Fibroblast of lung (primary cell): ENCODE measurements around the gene PPP1R13B. TPM values are rescaled to one million over a fixed set of nuclear protein-coding genes. Genes with fewer than 3 reads are reported as not detected.
A peak's percentile ranks its signal among the peaks of the same experiment; 100 is the strongest.

ENCODE experiments used
- DNase-seq, 2 donors: peaks; one replicate each; pipeline versions ENCODE4 v3.0.0 to v3.0.0-alpha.2; 2010; ENCODE audit warnings: low read depth in 2 of 2
- H2AFZ ChIP-seq: 2 replicates; pipeline ENCODE4 v1.5.1; 2012; ENCODE audit warnings: low read length, control low read depth, inconsistent platforms
- H3K27ac ChIP-seq: 2 replicates; pipeline ENCODE4 v1.5.1; 2011; ENCODE audit warnings: low read length, control low read depth; ENCODE audit not compliant: insufficient read depth
- H3K27me3 ChIP-seq: 2 replicates; pipeline ENCODE4 v1.5.1; 2011; ENCODE audit warnings: mild to moderate bottlenecking, low read length; ENCODE audit not compliant: control insufficient read depth, insufficient read depth
- H3K36me3 ChIP-seq: 2 replicates; pipeline ENCODE4 v1.5.1; 2011; ENCODE audit warnings: low read length; ENCODE audit not compliant: control insufficient read depth, insufficient read depth
- H3K4me1 ChIP-seq: 2 replicates; pipeline ENCODE4 v1.5.1; 2011; ENCODE audit warnings: low read length; ENCODE audit not compliant: control insufficient read depth, insufficient read depth; ENCODE audit errors: extremely low read depth
- H3K4me2 ChIP-seq: 2 replicates; pipeline ENCODE4 v1.5.1; 2011; ENCODE audit warnings: low read length, control low read depth; ENCODE audit not compliant: insufficient read depth; ENCODE audit errors: extremely low read depth
- H3K4me3 ChIP-seq, 4 experiments: fragments of 200-600 bp in 1 of 4; sonication (generic) in 1 of 4; replicated peaks in 1 of 4; 2 replicates each; pipeline ENCODE4 v1.5.1; 2011 to 2016; ENCODE audit warnings: low read length in 4 of 4, low read depth in 3 of 4, mild to moderate bottlenecking in 3 of 4, control low read depth in 2 of 4, inconsistent platforms in 1 of 4, mixed read lengths in 1 of 4; ENCODE audit not compliant: insufficient read depth in 1 of 4; ENCODE audit errors: control extremely low read depth in 1 of 4
- H3K79me2 ChIP-seq: 2 replicates; pipeline ENCODE4 v1.5.1; 2012; ENCODE audit warnings: mild to moderate bottlenecking, low read length, inconsistent platforms; ENCODE audit not compliant: control insufficient read depth, insufficient read depth
- H3K9ac ChIP-seq: 2 replicates; pipeline ENCODE4 v1.5.1; 2011; ENCODE audit warnings: mild to moderate bottlenecking, low read length, control low read depth; ENCODE audit not compliant: insufficient read depth
- H3K9me3 ChIP-seq: 2 replicates; pipeline ENCODE4 v1.5.1; 2012; ENCODE audit warnings: low read depth, low read length; ENCODE audit not compliant: control insufficient read depth, insufficient read depth
- H4K20me1 ChIP-seq: 2 replicates; pipeline ENCODE4 v1.5.1; 2011; ENCODE audit warnings: low read length; ENCODE audit not compliant: control insufficient read depth, insufficient read depth; ENCODE audit errors: extremely low read depth
- EZH2 ChIP-seq: IDR thresholded peaks from 2 replicates; pipeline ENCODE4 v1.5.1; 2012; ENCODE audit warnings: low read length, control low read depth, mild to moderate bottlenecking; ENCODE audit errors: missing control alignments
- polyA plus RNA-seq, 2 donors: library from polyadenylated mRNA; depleted of rRNA in 1 of 2; stranded (reverse) in 1 of 2; unstranded in 1 of 2; fragments of >200 nt; gene quantifications; 2 replicates each; pipeline ENCODE4 v1.2.1, GENCODE V29; 2011 to 2012; ENCODE audit warnings: missing spikeins in 1 of 2
- total RNA-seq: library from RNA; depleted of rRNA; stranded (reverse); fragments of >200 nt; gene quantifications from 2 replicates; pipeline ENCODE4 v1.2.1, GENCODE V29; 2014
- TF ChIP-seq, protein P1 (sequence below), 2 donors: IDR thresholded peaks in 1 of 2; conservative IDR thresholded peaks in 1 of 2; 1 replicate in 1 of 2; 2 replicates in 1 of 2; pipeline ENCODE4 v1.5.1; 2011 to 2012; ENCODE audit warnings: low read length in 2 of 2, control low read depth in 1 of 2, inconsistent platforms in 1 of 2, low read depth in 1 of 2, mild to moderate bottlenecking in 1 of 2

PPP1R13B gene
- total and polyA plus RNA-seq, 2 donors (not counting 1 experiment from before 2014, with no cell fraction given): 2.0 to 2.7 TPM

DNA sequence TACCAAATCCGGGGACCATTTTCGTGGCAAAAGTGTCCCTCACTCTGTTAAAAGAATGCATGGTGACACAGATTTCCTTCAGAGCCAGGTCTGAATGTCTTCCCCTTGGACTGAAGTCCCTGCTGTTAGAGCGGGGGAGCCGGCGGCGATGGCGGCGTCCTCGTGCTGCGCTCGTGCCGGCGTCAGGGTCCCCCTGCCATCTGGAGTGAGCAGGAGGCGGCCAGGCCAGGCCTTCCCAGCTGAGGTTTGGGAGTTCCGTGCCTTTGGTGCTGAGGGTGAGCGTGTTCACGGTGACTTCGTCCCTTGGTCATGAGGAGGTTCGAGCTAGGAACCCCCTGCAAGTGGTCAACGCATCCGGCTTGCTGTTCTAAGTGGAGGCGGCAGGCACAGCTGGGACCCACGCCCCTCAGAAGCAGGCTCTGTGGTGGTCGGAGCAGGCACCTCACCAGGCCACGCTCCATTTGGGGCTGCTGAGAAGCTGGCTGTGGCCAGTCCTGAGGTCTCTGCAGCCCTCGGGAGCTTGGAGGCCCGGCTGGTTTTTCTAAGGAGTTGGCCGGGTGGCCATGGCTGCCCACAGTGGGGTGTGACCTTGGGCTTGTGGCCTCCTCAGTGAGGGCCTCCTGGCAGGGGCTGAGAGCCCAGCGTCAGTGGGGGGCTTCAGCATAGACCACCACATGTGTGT is 122.2 kb downstream of the PPP1R13B start:
- DNase-seq: no peak
- Histone ChIP-seq H3K27me3 (no peaks in the 10 kb centered on the region), H4K20me1 (no peaks in the 10 kb centered on the region), H2AFZ (no peak overlapping the region), H3K27ac (no peak overlapping the region), H3K4me3 (no peak overlapping the region), H3K9me3 (no peaks in the 10 kb centered on the region), H3K9ac (no peak overlapping the region), H3K4me2 (no peak overlapping the region), H3K36me3 (peaks cover 11% of the 10 kb centered on the region), H3K4me1 (peaks cover 4% of the 10 kb centered on the region), H3K79me2 (peaks cover 36% of the 10 kb centered on the region)
- TF ChIP-seq, protein P1, sequence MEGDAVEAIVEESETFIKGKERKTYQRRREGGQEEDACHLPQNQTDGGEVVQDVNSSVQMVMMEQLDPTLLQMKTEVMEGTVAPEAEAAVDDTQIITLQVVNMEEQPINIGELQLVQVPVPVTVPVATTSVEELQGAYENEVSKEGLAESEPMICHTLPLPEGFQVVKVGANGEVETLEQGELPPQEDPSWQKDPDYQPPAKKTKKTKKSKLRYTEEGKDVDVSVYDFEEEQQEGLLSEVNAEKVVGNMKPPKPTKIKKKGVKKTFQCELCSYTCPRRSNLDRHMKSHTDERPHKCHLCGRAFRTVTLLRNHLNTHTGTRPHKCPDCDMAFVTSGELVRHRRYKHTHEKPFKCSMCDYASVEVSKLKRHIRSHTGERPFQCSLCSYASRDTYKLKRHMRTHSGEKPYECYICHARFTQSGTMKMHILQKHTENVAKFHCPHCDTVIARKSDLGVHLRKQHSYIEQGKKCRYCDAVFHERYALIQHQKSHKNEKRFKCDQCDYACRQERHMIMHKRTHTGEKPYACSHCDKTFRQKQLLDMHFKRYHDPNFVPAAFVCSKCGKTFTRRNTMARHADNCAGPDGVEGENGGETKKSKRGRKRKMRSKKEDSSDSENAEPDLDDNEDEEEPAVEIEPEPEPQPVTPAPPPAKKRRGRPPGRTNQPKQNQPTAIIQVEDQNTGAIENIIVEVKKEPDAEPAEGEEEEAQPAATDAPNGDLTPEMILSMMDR (conservative IDR thresholded peaks at IDR 0.05 in 1 of 2, IDR thresholded peaks at IDR 0.05 in 1 of 2; ENCODE audit: low read depth in 1 of 2, low read length in 2 of 2): no peak
- no peak for TF ChIP-seq EZH2

DNA sequence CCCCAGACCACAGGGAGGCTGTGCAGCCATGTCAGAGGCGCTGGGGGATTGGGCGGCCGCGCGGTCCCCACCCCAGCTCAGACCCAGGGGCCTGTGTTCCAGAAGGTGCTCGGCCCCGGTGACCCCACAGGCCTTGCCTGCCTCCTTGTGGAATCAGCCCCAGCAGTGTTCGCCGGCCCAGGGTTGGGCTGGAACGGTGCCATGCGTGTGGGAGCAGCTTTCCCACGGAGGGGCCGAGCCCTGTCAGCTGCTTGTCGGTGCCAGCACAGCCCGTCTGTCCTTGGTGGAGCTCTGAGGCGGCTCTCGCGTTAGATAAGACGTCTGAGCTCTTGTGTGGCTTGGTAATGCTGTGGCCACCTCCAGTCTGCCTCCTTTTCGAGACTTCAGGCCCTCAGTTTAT is 123.3 kb downstream of the PPP1R13B start:
- peaks cover 4% of the 10 kb centered on the region for H3K4me1 ChIP-seq
- no peak overlapping the region for H3K9ac ChIP-seq
- TF ChIP-seq, protein P1 (conservative IDR thresholded peaks at IDR 0.05 in 1 of 2, IDR thresholded peaks at IDR 0.05 in 1 of 2; ENCODE audit: low read depth in 1 of 2, low read length in 2 of 2): no peak
- TF ChIP-seq EZH2: no peak
- H2AFZ ChIP-seq: no peak overlapping the region
- peaks cover 38% of the 10 kb centered on the region for H3K79me2 ChIP-seq
- H3K36me3 ChIP-seq: peaks cover 11% of the 10 kb centered on the region
- DNase-seq: peak; percentile 33 to 70
- no peak overlapping the region for H3K4me2 ChIP-seq
- H3K27ac ChIP-seq: no peak overlapping the region
- no peaks in the 10 kb centered on the region for H3K9me3 ChIP-seq
- no peaks in the 10 kb centered on the region for H3K27me3 ChIP-seq
- no peak overlapping the region for H3K4me3 ChIP-seq
- no peaks in the 10 kb centered on the region for H4K20me1 ChIP-seq

DNA sequence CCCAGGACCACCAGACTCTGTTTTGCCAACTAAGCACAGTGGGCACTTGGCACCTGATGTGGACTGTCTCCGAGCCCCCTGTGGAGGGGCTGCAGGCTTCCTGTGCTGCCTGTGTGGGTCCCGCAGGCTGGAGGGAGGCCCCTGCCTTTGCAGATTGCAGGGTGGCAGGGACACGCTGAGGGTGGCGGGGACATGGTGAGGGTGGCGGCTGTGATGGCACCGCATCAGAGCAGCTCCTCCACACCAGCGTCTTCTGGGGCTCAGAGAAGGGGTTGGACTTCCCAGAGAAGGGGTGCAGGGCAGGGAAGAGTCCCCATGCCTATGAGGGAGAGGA is 123.7 kb downstream of the PPP1R13B start:
- peaks cover 38% of the 10 kb centered on the region for H3K79me2 ChIP-seq
- no peaks in the 10 kb centered on the region for H3K27me3 ChIP-seq
- no peak for TF ChIP-seq EZH2
- TF ChIP-seq, protein P1 (conservative IDR thresholded peaks at IDR 0.05 in 1 of 2, IDR thresholded peaks at IDR 0.05 in 1 of 2; ENCODE audit: low read depth in 1 of 2, low read length in 2 of 2): no peak
- no peak overlapping the region for H3K27ac ChIP-seq
- DNase-seq: no peak
- peaks cover 9% of the 10 kb centered on the region for H3K36me3 ChIP-seq
- no peak overlapping the region for H3K4me2 ChIP-seq
- H3K4me1 ChIP-seq: peaks cover 5% of the 10 kb centered on the region
- H4K20me1 ChIP-seq: no peaks in the 10 kb centered on the region
- no peak overlapping the region for H2AFZ ChIP-seq
- no peak overlapping the region for H3K4me3 ChIP-seq
- H3K9me3 ChIP-seq: no peaks in the 10 kb centered on the region
- H3K9ac ChIP-seq: no peak overlapping the region
